Retinal pigment epithelial cell (primary cell): Measurements from ENCODE around the gene ELP5.

Experiments used
- DNase-seq: peaks from one replicate; pipeline ENCODE4 v3.0.0-alpha.2; 2010; ENCODE audit warnings: low read depth
- H3K4me3 ChIP-seq: 2 replicates; pipeline ENCODE4 v1.5.1; 2011; ENCODE audit warnings: mild to moderate bottlenecking, low read length, control low read depth, moderate library complexity
- TF ChIP-seq, protein P1 (sequence below): conservative IDR thresholded peaks from 2 replicates; pipeline ENCODE4 v1.5.1; 2011; ENCODE audit warnings: low read depth, low read length, control low read depth, inconsistent platforms

The ELP5 gene

DNA sequence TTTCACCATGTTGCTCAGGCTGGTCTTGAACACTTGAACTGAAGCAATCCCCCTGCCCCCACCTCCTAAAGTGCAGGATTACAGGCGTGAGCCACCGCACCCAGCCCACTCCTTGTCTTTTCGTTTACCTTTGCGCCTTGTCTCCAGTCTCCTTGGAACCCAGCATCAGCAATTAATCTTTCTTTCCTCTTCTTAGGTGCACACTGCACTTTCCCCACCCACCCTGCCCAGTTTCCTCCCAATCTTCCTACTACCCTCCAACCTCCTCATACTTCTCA, 11.7 kb downstream of the ELP5 start:
- no peak overlapping the region for H3K4me3 ChIP-seq
- DNase-seq = no peak
- TF ChIP-seq, protein P1, sequence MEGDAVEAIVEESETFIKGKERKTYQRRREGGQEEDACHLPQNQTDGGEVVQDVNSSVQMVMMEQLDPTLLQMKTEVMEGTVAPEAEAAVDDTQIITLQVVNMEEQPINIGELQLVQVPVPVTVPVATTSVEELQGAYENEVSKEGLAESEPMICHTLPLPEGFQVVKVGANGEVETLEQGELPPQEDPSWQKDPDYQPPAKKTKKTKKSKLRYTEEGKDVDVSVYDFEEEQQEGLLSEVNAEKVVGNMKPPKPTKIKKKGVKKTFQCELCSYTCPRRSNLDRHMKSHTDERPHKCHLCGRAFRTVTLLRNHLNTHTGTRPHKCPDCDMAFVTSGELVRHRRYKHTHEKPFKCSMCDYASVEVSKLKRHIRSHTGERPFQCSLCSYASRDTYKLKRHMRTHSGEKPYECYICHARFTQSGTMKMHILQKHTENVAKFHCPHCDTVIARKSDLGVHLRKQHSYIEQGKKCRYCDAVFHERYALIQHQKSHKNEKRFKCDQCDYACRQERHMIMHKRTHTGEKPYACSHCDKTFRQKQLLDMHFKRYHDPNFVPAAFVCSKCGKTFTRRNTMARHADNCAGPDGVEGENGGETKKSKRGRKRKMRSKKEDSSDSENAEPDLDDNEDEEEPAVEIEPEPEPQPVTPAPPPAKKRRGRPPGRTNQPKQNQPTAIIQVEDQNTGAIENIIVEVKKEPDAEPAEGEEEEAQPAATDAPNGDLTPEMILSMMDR = no peak

DNA sequence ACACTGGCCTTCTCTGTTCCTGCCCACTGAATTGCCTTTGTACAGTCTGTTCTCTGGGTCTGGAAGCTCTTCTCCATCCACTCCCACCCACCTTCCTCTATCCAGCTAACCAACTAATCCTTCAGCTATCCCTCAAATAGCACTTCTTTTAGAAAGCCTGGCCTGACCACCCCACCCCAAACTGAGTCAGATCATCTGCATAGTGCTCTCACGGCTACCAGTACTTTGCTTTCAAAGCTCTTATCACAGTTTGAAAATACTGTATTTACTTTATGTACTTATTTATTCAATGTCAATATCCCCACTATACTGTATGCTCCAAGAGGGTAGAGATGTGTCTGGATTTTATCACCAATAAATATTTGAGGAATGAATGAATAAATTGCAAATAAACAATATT, 14.8 kb downstream of the ELP5 start:
- DNase-seq = no peak
- H3K4me3 ChIP-seq = no peak overlapping the region
- TF ChIP-seq, protein P1 = no peak

DNA sequence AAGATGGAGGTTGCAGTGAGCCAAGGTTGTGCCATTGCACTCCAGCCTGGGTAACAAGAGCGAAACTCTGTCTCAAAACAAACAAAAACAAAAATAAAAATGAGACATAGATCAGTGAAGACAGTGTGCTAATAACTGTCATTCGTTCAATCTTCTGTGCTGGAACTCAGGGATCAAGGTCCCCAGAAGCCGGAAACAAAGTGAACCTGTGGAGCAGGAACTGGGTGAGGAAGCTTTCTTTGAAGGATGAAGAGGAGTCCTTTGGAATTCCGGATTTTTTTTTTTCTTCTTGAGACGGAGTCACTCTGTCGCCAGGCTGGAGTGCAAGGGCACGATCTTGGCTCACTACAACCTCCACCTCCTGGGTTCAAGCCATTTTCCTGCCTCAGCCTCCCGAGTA, 27.4 kb downstream of the ELP5 start:
- TF ChIP-seq, protein P1 = no peak
- DNase-seq = no peak
- no peak overlapping the region for H3K4me3 ChIP-seq

DNA sequence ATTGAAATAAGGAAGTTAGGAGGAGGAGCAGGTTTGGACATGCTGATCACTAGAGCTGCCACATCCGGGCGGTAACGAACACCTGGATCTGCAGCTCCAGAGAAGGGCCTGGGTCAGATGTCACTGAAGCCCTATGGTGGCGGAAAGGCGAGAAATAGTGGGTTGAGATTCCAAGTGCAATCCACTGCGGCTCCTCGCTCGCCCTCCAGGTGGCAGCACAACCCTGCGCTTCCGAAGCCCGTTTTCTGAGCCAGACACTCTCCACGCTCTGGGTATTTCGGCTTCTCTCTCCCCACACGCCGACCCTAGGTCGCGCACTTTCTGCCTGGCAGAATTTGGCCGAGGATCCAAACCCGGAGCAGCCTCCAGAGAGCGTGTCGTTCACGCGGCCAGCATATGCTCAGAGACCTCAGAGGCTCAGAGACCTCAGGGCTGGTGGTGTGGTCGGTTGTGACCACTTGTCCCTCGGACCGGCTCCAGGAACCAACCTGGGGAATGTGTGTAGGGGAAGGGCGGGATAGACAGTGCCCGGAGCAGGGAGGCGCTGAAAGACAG, 28.6 kb downstream of the ELP5 start:
- TF ChIP-seq, protein P1 = peak; percentile 96
- DNase-seq = no peak
- peak overlapping the region; percentile 53 for H3K4me3 ChIP-seq

DNA sequence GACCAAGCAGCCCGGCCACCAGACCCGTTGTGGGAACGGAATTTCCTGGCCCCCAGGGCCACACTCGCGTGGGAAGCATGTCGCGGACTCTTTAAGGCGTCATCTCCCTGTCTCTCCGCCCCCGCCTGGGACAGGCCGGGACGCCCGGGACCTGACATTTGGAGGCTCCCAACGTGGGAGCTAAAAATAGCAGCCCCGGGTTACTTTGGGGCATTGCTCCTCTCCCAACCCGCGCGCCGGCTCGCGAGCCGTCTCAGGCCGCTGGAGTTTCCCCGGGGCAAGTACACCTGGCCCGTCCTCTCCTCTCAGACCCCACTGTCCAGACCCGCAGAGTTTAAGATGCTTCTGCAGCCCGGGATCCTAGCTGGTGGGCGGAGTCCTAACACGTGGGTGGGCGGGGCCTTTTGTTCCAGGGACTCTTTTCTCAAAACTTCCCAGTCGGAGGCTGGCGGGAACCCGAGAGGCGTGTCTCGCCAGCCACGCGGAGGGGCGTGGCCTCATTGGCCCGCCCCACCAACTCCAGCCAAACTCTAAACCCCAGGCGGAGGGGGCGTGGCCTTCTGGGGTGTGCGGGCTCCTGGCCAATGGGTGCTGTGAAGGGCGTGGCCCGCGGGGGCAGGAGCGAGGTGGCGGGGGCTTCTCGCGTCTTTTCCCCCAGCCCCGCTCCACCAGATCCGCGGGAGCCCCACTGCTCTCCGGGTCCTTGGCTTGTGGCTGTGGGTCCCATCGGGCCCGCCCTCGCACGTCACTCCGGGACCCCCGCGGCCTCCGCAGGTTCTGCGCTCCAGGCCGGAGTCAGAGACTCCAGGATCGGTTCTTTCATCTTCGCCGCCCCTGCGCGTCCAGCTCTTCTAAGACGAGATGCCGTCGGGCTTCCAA, 29.3 kb downstream of the ELP5 start, which contains the start of gene SLC2A4:
Gene SLC2A4, plus strand, starts transcription at position 645 of the 879 bp plus-strand sequence. Its CDS starts 217 bp downstream, at position 862.
- TF ChIP-seq, protein P1 = no peak
- DNase-seq = peak; percentile 78
- peak within 1 kb of the TSS; percentile 53 for H3K4me3 ChIP-seq

DNA sequence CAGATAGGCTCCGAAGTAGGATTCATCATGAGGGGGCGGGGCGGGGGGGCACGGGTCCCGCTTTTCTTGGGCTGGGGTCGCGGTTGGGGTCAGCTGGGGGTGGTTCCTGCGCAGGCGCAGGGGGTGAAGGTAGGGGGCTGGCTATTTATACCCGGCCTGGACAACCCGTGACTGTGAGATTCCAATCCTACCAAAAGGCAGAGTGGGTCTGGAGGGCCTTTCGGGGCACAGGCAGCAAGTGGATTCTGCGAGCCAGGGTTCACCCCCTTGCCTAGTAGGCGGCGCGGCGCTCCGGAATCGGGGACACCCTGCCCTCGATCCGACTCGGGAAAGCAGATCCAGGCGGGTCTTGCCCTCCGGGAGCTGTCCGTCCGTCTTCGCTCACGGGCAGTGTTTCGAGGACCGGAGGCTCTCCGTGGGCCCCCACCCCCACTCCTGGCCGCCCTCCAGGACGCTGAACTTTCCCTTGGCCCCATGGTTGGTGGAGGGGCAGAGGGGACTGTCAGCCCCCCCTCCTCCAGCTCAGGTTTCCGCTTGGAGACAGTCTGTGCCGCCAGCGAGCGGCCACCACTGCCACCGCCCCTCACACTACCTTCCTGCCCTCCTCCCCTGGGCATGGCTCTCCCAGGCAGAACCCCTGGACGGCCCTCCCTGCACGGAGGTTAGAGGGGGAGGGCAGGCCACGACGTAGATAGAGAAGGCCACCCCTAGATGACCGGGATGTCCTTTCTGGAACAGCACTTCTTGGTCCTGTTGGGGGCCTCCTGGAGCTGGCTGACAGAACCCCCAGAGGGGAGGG, 30.1 kb downstream of the ELP5 start:
- TF ChIP-seq, protein P1 = no peak
- H3K4me3 ChIP-seq = peak overlapping the region; percentile 53
- DNase-seq = no peak
